ENCODE measurements around the gene DPEP3. TPM values are rescaled to one million over a fixed set of nuclear protein-coding genes. Genes with fewer than 3 reads are reported as not detected.
"Not testable (repeated sequence)": the region's sequence is repeated elsewhere in the genome, so short reads cannot be mapped to it uniquely, and the experiment has no call there.

The DPEP3 gene
- total RNA-seq, 1 donor from 2014 or later: not detected

DNA sequence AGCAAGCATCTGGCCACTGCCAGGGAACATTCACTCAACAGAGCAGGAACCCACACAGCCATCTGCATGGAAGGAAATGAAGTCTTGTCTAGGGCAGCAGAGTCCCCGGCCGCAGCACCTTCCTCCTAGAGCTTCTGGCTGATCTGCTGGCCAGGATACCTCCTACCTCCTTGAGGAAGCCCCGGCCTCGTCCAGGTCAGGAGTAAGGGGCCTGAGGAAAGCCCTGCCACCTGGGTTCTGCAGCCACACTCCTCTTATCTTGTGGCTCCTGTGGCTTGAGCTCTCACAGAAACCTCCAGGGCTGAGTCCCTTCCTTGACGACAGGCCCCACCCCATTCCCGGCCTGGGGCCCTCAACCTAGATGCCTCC lies 13.7 kb upstream of the DPEP3 start:
- DNase-seq (ENCODE audit: low spot score): not testable (repeated sequence)

DNA sequence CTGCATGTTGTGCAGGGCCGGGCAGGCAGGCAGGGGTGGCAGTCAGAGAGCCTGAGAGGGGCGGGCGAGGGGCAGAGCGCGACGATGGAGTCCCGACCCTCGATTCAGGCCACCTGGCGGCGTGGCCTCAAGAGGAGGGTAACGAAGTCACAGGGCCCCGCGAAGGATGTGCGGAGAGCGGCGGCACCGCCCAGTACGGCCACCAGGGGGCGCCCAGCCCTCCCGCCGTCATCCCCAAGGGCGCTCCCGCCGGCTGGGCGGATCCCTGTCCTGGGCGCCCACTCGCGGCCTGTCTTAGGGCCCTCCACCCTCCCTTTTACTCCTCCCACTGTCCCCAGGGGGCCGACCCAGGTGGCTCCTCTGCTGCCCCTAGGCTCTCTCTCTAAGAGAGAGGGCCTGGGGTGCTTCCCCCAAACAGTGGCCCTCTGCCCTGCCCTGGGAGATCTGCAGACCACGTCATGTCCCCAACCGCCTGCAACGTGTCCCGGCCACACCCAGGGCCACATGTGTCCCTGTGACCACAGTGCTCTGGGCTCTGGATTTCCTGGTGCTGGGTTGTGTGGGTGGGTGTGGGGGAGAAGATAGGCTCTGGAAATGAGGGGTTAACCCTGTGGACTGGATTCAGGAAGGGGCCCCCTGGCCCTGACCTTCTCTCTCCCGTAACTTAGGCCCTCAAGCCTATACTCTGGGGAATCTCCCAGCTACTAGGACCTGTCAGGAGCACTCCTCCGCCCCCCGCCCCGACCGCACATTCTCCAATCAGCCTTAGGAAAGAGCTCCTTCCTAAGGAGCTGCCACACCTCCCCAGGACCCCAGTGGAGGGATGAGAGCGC lies 13.1 kb upstream of the DPEP3 start:
- DNase-seq (ENCODE audit: low spot score): peak; percentile 71

DNA sequence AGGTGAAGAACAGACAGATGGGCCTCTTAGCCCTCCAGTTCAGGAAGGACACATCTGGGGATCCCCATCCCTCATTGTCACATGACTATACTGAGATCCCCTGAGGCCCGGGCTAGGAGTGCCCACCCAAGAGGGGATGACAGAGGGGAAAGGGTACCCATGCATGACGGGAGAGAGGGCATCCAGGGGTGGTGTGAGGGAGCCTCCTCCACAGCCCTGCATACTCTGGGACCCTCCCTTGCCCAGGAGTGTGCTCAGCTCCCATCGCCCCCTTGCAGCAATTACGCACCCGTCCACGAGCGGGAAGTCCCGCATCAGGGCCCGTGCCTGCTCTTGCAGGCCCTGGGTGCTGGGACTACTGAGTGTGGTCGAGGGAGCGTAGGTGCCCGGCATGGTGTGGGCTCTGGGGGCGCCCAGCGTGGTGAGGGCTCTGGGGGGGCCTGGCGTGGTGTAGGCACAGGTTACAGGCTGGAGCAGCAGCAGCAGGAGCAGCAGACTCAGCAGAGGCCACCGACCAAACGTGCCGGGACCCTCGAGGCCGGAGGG lies 12.4 kb upstream of the DPEP3 start:
- DNase-seq (ENCODE audit: low spot score): no peak

DNA sequence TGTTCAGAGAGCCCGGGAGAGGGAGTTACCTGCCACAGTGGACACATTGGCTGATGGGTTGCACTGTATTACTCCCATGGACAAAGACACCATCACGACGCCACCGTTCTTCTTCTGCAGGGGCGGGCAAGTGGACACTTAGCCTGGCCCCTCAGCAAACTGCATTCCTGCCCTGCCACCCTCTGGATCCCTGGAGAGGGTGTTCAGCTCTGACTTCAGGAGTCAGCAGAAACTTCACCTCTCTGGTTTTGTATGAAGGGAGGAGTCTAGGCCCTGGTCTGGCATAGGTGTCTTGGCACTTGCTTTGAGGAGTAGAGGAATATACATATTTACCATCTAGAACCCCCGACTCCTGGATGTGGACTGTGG lies 9.7 kb upstream of the DPEP3 start:
- DNase-seq (ENCODE audit: low spot score): no peak

DNA sequence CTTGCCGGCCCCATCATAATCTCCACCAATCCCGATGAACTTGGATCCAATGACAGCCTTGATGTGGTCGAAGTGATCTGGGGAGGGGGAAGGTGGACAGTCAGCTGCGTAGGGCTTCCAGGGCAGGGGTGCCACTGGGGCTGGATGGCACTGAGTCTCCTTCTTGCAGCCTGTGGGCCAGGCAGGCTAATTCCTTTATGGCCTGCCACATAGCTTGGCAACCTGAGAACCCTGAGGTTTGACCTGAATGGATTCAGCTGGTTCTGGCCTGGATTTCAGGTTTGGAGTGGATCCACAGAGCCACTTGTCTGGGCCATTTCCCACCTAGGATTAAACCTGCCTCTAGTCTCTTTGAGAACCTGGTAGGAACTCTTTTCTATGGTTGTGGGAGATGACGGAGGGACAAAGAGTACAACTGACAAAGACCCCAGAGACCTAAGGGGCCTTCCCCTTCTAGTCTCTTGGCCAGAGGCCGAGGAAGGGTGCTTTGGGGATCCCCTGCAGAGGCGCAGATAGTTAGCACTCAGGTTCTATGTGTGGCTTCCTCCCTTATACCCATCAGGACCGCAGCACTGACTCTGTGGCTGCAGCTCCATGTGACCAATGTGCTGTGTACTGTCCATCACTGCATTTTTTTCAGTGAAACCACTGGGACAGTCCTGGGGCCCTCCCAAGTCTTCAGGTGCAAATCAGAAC lies 9.2 kb upstream of the DPEP3 start:
- no peak for DNase-seq (ENCODE audit: low spot score)

DNA sequence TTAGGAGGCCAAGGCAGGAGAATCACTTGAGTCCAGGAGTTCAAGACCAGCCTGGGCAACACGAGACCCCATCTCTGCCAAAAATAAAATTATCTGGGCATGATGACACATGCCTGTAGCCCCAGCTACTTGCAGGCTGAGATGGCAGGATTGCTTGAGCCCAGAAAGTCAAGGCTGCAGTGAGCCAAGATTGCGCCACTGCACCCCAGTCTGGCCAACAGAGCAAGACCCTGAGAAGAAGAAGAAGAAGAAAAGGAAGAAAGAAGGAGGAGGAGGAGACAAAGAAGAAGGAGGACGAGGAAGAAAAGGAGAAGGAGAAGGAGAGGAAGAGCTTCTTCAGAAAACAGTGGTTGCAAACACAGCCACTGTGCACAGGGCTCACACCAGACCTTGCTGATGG lies 8.4 kb upstream of the DPEP3 start:
- DNase-seq (ENCODE audit: low spot score): no peak

DNA sequence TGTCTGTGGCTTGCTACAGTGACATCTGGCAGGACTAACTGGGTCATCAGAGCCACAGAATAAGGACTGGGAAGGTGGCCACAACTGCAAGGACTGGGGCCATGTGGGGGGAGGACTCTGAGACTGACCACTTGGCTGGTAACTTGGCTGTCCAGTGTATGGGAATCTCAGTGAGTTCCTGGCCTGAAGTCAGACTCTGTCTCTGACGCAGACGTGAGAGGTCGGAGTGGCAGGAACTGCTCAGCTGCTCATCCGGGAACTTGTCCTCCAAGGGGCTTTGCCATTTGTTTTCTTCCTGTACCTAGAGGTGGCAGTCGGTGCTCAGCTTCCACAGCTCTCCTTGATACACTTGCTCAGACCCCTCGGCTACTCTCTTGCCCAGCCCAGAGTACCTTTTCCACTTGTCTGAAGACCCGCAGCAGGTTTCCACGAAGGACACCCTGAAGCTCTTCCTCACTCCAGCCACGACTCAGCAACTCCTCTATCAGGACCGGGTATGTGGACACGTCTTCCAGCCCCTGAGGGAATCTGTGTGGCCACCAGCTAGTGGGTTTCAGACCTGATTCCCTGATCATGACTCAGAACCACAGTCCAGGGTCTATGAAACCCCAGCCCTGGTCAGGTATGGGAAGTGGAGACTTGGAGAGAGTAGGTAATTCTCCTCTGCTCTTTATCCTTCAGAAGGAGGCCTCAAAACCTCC lies 7.3 kb upstream of the DPEP3 start:
- no peak for DNase-seq (ENCODE audit: low spot score)

DNA sequence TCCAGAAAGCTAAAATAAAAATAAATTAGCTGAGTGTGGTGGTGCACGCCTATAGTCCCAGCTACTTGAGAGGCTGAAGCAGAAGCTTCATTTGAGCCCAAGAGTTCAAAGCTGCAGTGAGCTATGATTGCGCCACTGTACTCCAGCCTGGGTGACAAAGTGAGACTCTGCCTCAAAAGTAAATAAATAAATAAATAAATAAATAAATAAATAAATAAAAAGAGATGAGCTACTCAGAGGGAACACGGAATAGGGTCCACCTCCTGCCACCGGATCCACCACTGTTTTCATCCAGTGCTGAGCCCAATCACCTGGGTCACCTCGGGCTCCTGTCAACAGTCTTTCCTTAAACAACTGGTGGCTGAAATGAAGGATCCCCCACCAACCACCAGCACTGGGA lies 6.7 kb upstream of the DPEP3 start:
- no peak for DNase-seq (ENCODE audit: low spot score)

DNA sequence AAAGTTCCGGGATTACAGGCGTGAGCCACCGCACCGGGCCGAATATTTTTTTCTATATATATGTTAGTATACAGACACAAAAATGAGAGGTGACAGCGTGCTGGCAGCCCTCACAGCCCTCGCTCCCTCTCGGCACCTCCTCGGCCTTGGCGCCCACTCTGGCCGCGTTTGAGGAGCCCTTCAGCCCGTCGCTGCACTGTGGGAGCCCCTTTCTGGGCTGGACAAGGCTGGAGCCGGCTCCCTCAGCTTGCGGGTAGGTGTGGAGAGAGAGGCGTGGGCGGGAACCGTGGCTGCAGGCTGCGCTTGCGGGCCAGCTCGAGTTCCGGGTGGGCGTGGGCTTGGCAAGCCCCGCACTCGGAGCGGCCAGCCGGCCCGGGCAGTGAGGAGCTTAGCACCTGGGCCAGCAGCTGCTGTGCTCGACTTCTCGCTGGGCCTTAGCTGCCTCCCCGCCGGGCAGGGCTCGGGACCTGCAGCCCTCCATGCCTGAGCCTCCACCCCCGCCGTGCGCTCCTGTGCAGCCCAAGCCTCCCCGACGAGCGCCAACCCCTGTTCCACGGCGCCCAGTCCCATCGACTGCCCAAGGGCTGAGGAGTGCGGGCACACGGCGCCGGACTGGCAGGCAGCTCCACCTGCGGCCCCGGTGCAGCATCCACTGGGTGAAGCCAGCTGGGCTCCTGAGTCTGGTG lies 1.9 kb upstream of the DPEP3 start:
- no peak for DNase-seq (ENCODE audit: low spot score)

DNA sequence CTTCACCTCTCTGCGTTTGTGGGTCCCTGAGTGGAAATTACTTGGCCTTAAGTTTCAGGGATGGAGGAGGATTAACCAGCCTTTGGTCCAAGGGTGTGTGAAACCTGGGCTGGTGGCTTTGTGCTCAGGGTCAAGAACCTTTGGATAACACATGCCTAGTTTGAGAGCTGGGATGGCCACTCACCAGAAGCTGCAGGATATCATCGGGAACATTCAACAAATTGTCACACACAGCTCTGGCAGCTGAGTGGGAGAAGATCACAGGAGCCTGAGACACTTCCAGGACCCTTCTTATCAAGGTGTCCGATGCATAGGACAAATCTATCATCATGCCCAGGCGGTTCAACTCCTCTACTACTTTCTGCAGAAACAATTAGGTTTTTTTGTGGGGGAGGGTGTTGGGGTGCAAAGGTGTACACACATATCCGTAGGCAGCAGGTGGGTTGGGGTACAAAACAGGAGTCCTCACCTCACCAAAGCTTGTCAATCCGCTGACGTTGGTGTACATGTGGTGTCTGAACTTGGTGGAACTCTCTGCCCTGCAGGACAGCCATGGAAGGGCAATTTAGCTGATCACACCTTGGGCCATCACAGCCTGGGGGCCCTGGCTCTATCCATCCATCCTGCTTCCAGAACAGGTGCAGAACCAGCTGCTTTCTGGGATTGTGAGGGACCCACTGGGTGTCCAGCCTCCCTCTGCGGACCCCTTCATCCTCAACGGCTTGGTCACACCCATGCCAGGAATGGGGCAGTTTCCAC lies 2.7 kb downstream of the DPEP3 start:
- DNase-seq (ENCODE audit: low spot score): no peak

DNA sequence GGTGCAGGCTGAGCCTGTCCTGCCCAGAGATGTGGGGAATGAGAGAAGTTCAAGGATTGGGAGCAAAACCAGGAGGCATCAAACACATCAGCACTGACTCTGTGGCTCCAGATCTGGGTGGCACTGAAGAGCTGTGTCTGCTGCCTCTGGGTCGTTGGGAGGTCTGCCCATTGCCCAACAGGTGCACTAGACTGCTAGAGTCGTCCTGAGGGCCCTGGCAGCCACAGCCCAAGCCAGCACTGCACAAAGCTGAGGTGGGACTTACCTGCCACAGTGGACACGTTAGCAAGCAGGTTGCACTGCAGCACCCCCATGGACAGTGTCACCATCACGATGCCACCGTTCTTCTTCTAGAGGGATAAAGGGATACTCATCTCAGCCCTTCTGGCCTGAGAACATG lies 3.3 kb downstream of the DPEP3 start:
- DNase-seq (ENCODE audit: low spot score): no peak

DNA sequence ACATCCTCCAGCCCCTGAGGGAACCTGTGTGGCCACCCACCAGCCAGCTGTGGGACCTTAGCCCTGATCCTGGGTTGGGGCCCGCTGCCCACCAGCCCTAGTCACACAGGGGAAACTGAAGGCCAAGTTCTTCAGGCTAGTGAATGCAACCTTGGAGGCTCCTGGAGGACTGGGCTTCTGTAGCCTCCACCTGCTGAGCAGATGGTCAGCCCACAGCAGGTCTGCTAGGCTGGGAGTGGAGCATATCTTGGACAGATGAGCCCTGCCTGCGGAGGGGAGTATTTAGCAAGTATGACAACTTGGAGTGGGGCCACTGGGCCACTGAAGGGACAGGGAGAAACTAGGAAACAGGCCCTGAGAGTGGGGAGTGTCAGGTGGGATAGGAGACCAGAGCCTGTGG lies 4.1 kb downstream of the DPEP3 start:
- no peak for DNase-seq (ENCODE audit: low spot score)

DNA sequence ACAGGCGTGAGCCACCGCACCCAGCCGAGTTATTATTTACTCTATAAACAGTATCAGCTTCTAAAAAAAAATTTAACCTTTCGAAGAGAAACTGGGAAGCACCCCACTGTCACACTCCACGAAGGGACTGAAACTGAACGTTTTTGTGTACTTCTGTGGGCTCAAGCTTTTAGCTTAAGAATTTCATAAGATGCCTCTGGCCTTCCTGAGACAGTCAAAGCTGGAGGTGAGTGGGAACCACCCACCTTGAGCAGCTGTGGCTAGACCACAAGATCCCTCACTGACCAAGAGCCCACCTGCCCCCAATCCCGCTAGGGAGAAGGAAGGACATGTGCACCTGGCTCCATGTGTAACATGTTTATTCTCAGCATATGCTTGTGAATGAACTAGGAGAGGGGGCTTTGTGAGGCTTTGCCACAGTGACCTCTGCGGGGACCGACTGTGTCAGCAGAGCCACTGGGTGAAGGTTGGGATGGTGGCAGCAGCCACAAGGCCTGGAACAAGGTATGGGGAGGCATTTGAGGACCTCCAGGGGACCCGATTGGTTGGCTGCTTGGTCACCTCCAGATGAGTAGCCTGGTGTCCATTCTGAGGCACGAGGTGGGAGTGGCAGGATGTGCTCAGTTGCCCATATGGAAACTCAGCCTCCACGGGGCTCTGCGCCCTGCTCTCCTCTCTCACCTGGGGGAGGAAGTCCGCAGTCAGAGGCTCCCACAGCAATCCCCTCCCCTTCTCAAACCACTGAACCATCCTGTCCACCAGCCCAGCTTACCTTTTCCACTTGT lies 4.8 kb downstream of the DPEP3 start:
- DNase-seq (ENCODE audit: low spot score): no peak

DNA sequence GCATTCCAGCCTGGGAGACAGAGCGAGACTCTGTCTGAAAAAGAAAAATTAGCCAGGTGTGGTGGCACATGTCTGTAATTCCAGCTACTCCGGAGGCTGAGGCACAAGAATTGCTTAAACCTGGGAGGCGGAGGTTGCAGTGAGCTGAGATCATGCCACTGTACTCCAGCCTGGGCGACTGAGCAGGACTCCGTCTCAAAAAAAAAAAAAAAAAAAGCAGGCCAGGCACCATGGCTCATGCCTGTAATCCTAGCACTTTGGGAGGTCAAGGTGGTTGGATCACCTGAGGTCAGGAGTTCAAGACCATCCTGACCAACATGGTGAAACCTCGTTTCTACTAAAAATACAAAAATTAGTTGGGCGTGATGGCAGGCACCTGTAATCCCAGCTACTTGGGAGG lies 8.0 kb downstream of the DPEP3 start:
- DNase-seq (ENCODE audit: low spot score): not testable (repeated sequence)

DNA sequence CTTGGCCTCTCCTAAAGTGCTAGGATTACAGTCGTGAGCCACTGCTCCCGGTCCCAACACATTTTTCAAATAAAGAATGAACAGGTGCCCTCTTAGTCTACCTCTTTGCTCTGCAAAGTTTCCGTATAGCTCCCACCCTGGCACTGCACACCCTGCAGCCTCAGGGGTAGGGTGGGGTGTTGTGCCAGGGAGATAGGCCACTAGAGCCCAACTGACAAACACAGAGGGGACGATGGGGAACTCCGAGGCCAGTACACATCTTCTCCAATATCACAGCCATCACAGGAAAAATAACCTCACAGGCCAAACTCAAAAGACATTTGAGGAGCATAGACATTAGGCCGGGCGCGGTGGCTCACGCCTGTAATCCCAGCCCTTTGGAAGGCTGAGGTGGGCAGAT lies 9.2 kb downstream of the DPEP3 start:
- DNase-seq (ENCODE audit: low spot score): no peak

DNA sequence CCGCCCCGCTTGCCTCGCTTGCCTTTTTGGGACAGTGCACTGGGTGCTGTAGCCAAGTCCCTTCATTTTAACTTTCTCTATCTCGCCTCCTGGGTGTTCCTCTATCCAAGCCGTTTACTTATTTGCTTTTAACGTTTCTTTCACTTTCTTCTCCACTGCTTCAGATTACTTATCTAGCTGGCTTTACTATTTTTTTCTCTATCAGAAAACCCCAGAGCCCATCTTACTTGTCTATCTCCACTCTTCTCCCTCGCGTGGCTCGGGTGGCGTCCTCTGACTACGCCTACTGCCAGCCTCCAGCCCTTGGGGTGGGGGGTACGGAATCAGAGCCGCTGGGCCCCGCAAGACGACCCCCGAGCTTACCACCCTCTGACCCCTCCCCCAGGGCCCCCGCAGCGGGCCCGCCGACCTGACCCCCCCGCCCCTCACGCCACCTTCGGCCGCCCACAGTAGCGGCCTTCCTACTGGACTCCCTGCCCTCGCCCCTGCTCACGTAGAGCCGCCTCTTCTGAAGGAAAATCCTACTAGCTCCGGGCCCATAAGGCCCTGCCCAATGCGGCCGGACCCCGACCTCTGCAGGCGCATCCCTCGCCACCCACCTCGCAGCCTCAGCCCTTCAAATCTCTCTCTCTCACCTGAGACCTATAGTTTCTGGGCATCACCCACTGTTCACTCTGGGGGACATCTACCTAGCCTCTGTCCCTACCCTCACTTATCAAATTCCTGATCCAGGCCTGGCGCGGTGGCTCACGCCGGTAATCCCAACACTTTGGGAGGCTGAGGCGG lies 10.9 kb downstream of the DPEP3 start:
- DNase-seq (ENCODE audit: low spot score): peak; percentile 38

DNA sequence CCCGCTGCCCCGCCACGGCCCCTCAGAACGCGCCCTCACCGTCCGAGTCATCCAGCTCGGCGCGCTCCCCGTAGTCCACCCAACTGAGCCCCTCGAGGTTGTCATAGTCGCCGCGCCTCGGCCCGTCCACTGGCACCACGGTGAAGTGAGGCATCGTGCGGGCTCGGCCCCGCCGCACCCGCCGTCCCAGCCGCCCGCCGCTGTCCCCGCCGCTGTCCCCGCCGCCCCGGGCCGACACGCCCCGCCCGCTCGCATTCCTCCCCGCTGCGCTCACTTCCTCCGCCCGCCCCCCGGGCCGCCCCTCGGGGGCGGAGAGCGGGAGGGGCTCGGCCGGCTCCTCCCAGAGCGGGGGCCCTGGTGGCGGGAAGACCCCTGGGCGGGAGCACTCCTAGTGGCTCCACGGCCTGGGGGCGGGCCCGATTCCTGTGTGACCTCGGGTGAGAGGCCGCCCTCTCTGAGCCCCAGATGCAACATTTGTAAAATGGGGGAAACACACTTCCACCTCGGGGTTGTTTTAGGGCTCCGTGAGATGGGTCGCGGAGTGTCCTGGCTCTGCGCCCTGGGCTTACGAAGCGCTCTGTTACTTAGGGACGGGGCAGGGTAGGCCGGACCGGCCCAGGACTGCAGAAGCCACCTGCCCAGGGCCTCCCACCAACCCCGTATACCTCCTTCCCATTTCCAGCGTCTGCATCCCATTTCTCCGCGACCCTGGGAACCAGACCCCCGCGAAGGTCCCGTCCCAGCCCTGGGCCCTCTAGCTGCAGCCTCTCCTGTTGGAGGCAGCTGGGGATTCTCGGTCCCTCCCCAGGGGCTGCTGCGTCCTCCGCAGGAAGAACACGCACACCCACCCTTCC lies 11.7 kb downstream of the DPEP3 start, which contains the start of gene SLC12A4:
SLC12A4 (minus strand) TSS at position 238 of the 854 bp plus-strand sequence; CDS start at position 154, 84 bp downstream.
- DNase-seq (ENCODE audit: low spot score): peak; percentile 94

DNA sequence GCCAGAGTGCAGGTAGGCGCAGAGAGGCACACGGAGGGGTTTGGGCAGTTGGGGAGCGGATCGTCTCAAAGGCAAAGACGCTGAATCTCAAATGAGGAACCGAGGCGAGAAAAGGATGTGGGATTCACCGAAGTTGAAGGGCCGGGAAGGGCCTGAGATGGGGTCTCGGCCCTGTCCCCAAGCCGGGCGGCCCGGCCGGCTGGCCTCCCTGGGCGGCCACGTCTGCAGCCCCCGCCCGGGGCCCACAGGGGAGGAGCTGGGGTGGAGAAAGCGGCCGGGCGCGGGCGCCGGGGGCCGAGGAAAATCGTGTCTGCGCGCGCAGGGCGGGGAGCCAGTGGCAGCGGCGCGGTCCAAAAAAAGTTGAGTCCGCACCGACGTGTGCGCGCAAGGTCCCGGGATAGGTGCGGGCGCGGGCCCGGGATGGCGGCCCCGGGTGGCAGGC lies 12.3 kb downstream of the DPEP3 start:
- peak; percentile 71 for DNase-seq (ENCODE audit: low spot score)
